Liver (tissue), 9 donors: ENCODE measurements around the gene ANKLE1. TPM values are rescaled to one million over a fixed set of nuclear protein-coding genes. Genes with fewer than 3 reads are reported as not detected.

Experiments
- DNase-seq: peaks from one replicate; pipeline ENCODE4 v3.0.0-alpha.2; 2017; ENCODE audit warnings: low spot score
- H3K27ac ChIP-seq, 2 donors: one replicate each; pipeline ENCODE4 v1.7.0; 2013; ENCODE audit warnings: inconsistent platforms in 2 of 2, low read length in 2 of 2, control low read depth in 1 of 2, low read depth in 1 of 2, mild to moderate bottlenecking in 1 of 2
- H3K27me3 ChIP-seq, 4 donors: one replicate each; pipeline versions ENCODE4 v1.6.1 to v1.7.0; 2013; ENCODE audit warnings: low read length in 3 of 4, inconsistent platforms in 1 of 4, mild to moderate bottlenecking in 1 of 4, moderate library complexity in 1 of 4; ENCODE audit not compliant: control insufficient read depth in 4 of 4, insufficient read depth in 4 of 4
- H3K36me3 ChIP-seq, 4 donors: one replicate each; pipeline versions ENCODE4 v1.6.1 to v1.7.0; 2013; ENCODE audit warnings: low read length in 3 of 4, mild to moderate bottlenecking in 3 of 4, low read depth in 1 of 4, moderate library complexity in 1 of 4; ENCODE audit not compliant: control insufficient read depth in 4 of 4, insufficient read depth in 3 of 4
- H3K4me1 ChIP-seq, 4 donors: one replicate each; pipeline versions ENCODE4 v1.6.1 to v1.7.0; 2013; ENCODE audit warnings: low read length in 3 of 4, mild to moderate bottlenecking in 3 of 4, moderate library complexity in 1 of 4; ENCODE audit not compliant: control insufficient read depth in 4 of 4, insufficient read depth in 4 of 4
- H3K4me3 ChIP-seq, 3 donors: one replicate each; pipeline versions ENCODE4 v1.6.1 to v1.7.0; 2013; ENCODE audit warnings: low read length in 3 of 3, control low read depth in 1 of 3, low read depth in 1 of 3, mild to moderate bottlenecking in 1 of 3
- H3K9ac ChIP-seq, 2 donors: one replicate each; pipeline ENCODE4 v1.7.0; 2013; ENCODE audit warnings: low read length in 2 of 2, mild to moderate bottlenecking in 2 of 2, moderate library complexity in 2 of 2, control low read depth in 1 of 2, low read depth in 1 of 2
- H3K9me3 ChIP-seq, 4 donors: one replicate each; pipeline versions ENCODE4 v1.6.1 to v1.7.0; 2013; ENCODE audit warnings: low read length in 3 of 4; ENCODE audit not compliant: control insufficient read depth in 4 of 4
- CTCF ChIP-seq: fragments of 150-350 bp; IDR thresholded peaks from 2 replicates; pipeline ENCODE4 v1.5.1; 2017; ENCODE audit warnings: improper control_type of control experiment, low read depth, low read length; ENCODE audit not compliant: missing input control
- EGR1 ChIP-seq, 2 donors: IDR thresholded peaks; 2 replicates each; pipeline ENCODE4 v1.6.1; 2016 to 2018; ENCODE audit warnings: antibody characterized with exemption in 2 of 2, low read depth in 2 of 2
- FOXA1 ChIP-seq: IDR thresholded peaks from 2 replicates; pipeline ENCODE4 v1.6.1; 2016; ENCODE audit warnings: antibody characterized with exemption
- FOXA2 ChIP-seq: IDR thresholded peaks from 2 replicates; pipeline ENCODE4 v1.6.1; 2016; ENCODE audit warnings: antibody characterized with exemption
- GABPA ChIP-seq, 2 donors: IDR thresholded peaks in 1 of 2; conservative IDR thresholded peaks in 1 of 2; 2 replicates each; pipeline ENCODE4 v1.6.1; 2016; ENCODE audit warnings: antibody characterized with exemption in 2 of 2, mild to moderate bottlenecking in 1 of 2, moderate library complexity in 1 of 2
- HNF4A ChIP-seq, 2 donors: conservative IDR thresholded peaks; 2 replicates each; pipeline ENCODE4 v1.6.1; 2016; ENCODE audit warnings: antibody characterized with exemption in 2 of 2, mild to moderate bottlenecking in 2 of 2
- HNF4G ChIP-seq: IDR thresholded peaks from 2 replicates; pipeline ENCODE4 v1.6.1; 2016; ENCODE audit warnings: antibody characterized with exemption
- JUND ChIP-seq, 2 donors: IDR thresholded peaks; 2 replicates each; pipeline ENCODE4 v1.6.1; 2016; ENCODE audit warnings: antibody characterized with exemption in 2 of 2
- NR2F2 ChIP-seq: IDR thresholded peaks from 2 replicates; pipeline ENCODE4 v1.6.1; 2016; ENCODE audit warnings: antibody characterized with exemption
- REST ChIP-seq: IDR thresholded peaks from 2 replicates; pipeline ENCODE4 v1.6.1; 2016; ENCODE audit warnings: antibody characterized with exemption, mild to moderate bottlenecking
- RXRA ChIP-seq, 2 donors: IDR thresholded peaks; 2 replicates each; pipeline ENCODE4 v1.6.1; 2017 to 2018; ENCODE audit warnings: antibody characterized with exemption in 2 of 2, mild to moderate bottlenecking in 1 of 2
- SP1 ChIP-seq: IDR thresholded peaks from 2 replicates; pipeline ENCODE4 v1.6.1; 2018; ENCODE audit warnings: antibody characterized with exemption, mild to moderate bottlenecking
- TAF1 ChIP-seq: conservative IDR thresholded peaks from 2 replicates; pipeline ENCODE4 v1.6.1; 2016; ENCODE audit warnings: antibody characterized with exemption, mild to moderate bottlenecking
- YY1 ChIP-seq: IDR thresholded peaks from 2 replicates; pipeline ENCODE4 v1.6.1; 2016; ENCODE audit warnings: antibody characterized with exemption, mild to moderate bottlenecking
- WGBS: extraction: QIAGEN DNeasy Blood & Tissue Kit; methylation state at CpG from one replicate; pipeline ENCODE4 v1.1.7; 2013; 5-methylcytosine and 5-hydroxymethylcytosine counted together
- polyA plus RNA-seq, 2 donors: library from polyadenylated mRNA; stranded (reverse) in 1 of 2; unstranded in 1 of 2; fragments of 200-250 nt in 1 of 2; fragments of >200 nt in 1 of 2; fragmentation: Nextera tagmentation in 1 of 2; extraction: Ambion mirVana in 1 of 2; gene quantifications; one replicate each; pipeline versions ENCODE4 v1.2.1 to v1.2.3, GENCODE V29; 2013 to 2015
- total RNA-seq, 2 donors: library from RNA; depleted of rRNA; stranded (reverse); fragments of >200 nt; gene quantifications; one replicate each; pipeline ENCODE4 v1.2.3, GENCODE V29; 2014
- TF ChIP-seq, protein P1 (sequence below): IDR thresholded peaks from 2 replicates; pipeline ENCODE4 v1.6.1; 2016; ENCODE audit warnings: antibody characterized with exemption
- donor health status: healthy.
- donor health status: healthy.
- donor health status: healthy.
- donor health status: healthy.
- donor health status: healthy.

ANKLE1 gene
- total and polyA plus RNA-seq, 4 donors: 0.10 to 43.2 (median 0.29) TPM

DNA sequence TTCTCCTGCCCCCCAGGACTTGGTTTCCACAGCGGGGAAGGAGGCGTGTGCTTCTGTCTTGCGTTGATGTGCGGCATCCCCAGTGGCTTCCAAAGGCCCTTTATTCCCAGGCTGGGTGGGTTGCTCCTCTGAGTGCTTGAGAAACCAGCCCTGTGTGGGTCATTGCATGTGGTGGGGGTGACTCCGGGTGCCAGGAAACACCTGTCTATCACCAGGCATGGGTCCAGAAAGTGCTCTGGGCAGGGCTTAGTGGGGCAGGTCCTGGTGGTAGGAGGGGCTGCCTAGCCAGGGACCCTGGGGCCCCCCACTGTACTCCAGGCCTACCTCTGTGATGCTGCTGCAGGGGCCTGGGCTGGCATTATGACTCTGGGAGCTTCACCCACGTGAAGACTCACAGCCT lies 37.3 kb downstream of the ANKLE1 start:
- no peaks in the 10 kb centered on the region for H3K4me1 ChIP-seq
- no peaks in the 10 kb centered on the region for H3K27me3 ChIP-seq
- no peak overlapping the region for H3K9ac ChIP-seq
- no peak overlapping the region for H3K4me3 ChIP-seq
- H3K9me3 ChIP-seq: no peaks in the 10 kb centered on the region
- no peak for DNase-seq
- WGBS: 85% methylated on average over 6 of the region's 6 CpGs
- TF ChIP-seq FOXA1: no peak
- no peak for TF ChIP-seq JUND (IDR thresholded peaks at IDR 0.05)
- no peak for TF ChIP-seq YY1
- TF ChIP-seq EGR1 (IDR thresholded peaks at IDR 0.05; ENCODE audit: low read depth in 2 of 2): no peak
- no peak for TF ChIP-seq CTCF
- no peak for TF ChIP-seq NR2F2
- no peak for TF ChIP-seq HNF4A (conservative IDR thresholded peaks at IDR 0.05)
- no peak overlapping the region for H3K27ac ChIP-seq
- peaks cover 22 to 44% (median 28%) of the 10 kb centered on the region in 4 donors for H3K36me3 ChIP-seq

DNA sequence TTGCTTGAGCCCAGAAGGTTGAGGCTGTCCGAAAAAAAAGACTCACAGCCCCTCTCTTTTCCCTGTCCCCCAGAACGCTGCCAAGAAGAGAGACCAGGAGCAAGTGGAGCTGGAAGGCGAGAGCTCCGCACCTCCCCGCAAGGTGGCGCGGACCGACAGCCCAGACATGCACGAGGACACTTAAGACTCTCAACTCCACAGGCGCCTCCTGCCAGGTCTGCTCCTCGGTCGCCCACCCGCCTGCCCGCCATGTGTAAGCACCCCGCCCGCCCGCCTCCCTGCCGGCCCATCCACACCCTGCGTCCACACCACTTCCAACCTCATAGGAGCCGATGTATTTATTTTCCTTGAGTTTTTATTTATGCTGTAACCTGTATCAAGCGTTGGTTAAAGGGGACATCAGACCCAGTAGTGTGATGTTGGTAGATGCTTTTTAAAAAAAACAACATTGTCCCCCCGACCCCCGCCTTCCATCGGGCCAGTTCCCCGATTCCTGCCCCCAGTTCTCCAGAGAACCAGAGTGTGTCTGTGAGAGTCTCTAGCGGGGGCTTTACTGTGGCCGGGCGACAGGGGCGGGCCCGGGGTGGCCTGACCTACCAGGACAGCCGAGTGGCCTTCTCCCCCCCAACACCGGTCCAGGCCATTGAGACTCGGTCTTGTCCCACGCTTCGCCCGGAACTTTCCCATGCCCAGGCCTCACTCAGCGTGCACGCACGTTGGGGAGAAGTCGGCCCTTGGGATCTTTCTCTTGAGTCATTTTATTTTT lies 38.0 kb downstream of the ANKLE1 start:
- 96% methylated on average over 40 of the region's 40 CpGs for WGBS
- Histone ChIP-seq H3K9ac (no peak overlapping the region), H3K27ac (no peak overlapping the region), H3K9me3 (no peaks in the 10 kb centered on the region), H3K36me3 (peaks cover 19 to 37% (median 22%) of the 10 kb centered on the region in 4 donors), H3K27me3 (no peaks in the 10 kb centered on the region), H3K4me3 (no peak overlapping the region), H3K4me1 (no peaks in the 10 kb centered on the region)
- DNase-seq: no peak
- TF ChIP-seq, protein P1, sequence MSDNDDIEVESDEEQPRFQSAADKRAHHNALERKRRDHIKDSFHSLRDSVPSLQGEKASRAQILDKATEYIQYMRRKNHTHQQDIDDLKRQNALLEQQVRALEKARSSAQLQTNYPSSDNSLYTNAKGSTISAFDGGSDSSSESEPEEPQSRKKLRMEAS: no peak
- TF ChIP-seq EGR1 (IDR thresholded peaks at IDR 0.05; ENCODE audit: low read depth in 2 of 2) (no peak), REST (no peak), HNF4G (no peak), SP1 (no peak)

DNA sequence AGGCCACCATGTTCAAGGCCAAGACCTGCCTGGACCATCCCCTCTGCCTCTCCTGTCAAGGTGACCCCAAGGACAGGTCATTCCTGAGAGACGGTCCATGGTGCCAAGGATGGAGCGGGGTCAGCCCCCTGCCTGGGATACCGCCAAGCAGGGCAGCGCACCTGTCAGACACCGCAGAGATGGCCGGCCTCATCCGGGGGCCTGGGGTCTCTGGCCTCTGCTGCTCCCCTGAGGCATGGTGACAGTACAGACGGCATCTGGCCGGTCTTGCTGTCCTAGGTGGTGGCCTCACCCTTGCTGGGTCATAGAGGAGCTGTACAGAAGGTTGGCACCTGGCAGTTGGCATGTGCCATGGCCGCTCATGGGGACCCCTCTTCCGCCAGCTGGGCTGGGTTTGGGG lies 38.7 kb downstream of the ANKLE1 start:
- Histone ChIP-seq H3K9ac (no peak overlapping the region), H3K36me3 (peaks cover 15 to 34% (median 21%) of the 10 kb centered on the region in 4 donors), H3K4me3 (no peak overlapping the region), H3K27ac (no peak overlapping the region), H3K9me3 (no peaks in the 10 kb centered on the region), H3K27me3 (no peaks in the 10 kb centered on the region), H3K4me1 (peaks cover 0 to 7% (median 3%) of the 10 kb centered on the region in 4 donors)
- DNase-seq: no peak
- 87% methylated on average over 11 of the region's 11 CpGs for WGBS
- TF ChIP-seq EGR1 (IDR thresholded peaks at IDR 0.05; ENCODE audit: low read depth in 2 of 2) (no peak), CTCF (no peak), FOXA2 (no peak), REST (no peak), TAF1 (no peak), HNF4G (no peak), RXRA (IDR thresholded peaks at IDR 0.05) (no peak), GABPA (IDR thresholded peaks at IDR 0.05 in 1 of 2, conservative IDR thresholded peaks at IDR 0.05 in 1 of 2) (no peak), FOXA1 (no peak), SP1 (no peak), NR2F2 (no peak)
